Measurements from ENCODE around the gene LRSAM1.

LRSAM1 gene

GRCh38 chr9:127450830-127451607 is at the start of gene LRSAM1, which contains the start of gene RPL12:
LRSAM1 (plus strand) TSS chr9:127451510; CDS start chr9:127454528, 3,018 bp downstream.
RPL12 (minus strand) TSS chr9:127451406; CDS start chr9:127451317, 89 bp downstream.
- peak; percentile 95 for DNase-seq

GRCh38 chr9:127402401-127403090 is 48.8 kb upstream of the LRSAM1 start:
- DNase-seq: no peak

- DNase-seq: no peak
Measured at GRCh38 chr9:127403507-127404192, 47.7 kb upstream of the LRSAM1 start.

GRCh38 chr9:127404631-127405030 is 46.7 kb upstream of the LRSAM1 start:
- no peak for DNase-seq

GRCh38 chr9:127405344-127406125 is 45.8 kb upstream of the LRSAM1 start:
- peak; percentile 86 for DNase-seq

- no peak for DNase-seq
Measured at GRCh38 chr9:127406799-127407491, 44.4 kb upstream of the LRSAM1 start.

GRCh38 chr9:127407492-127407843 is 43.8 kb upstream of the LRSAM1 start:
- no peak for DNase-seq

- DNase-seq: no peak
Measured at GRCh38 chr9:127411122-127411521, 40.2 kb upstream of the LRSAM1 start.

- DNase-seq: no peak
Measured at GRCh38 chr9:127415141-127415540, 36.2 kb upstream of the LRSAM1 start.

- no peak for DNase-seq
Measured at GRCh38 chr9:127415657-127416056, 35.7 kb upstream of the LRSAM1 start.

GRCh38 chr9:127417131-127418036 is 33.9 kb upstream of the LRSAM1 start:
- no peak for DNase-seq

GRCh38 chr9:127418037-127418471 is 33.3 kb upstream of the LRSAM1 start:
- DNase-seq: peak; percentile 20

GRCh38 chr9:127419348-127419747 is 32.0 kb upstream of the LRSAM1 start:
- DNase-seq: no peak

- DNase-seq: no peak
Measured at GRCh38 chr9:127421057-127421456, 30.3 kb upstream of the LRSAM1 start.

GRCh38 chr9:127422133-127422782 is 29.1 kb upstream of the LRSAM1 start:
- no peak for DNase-seq

- DNase-seq: no peak
Measured at GRCh38 chr9:127422787-127423186, 28.5 kb upstream of the LRSAM1 start.

GRCh38 chr9:127423476-127423933 is 27.8 kb upstream of the LRSAM1 start:
- DNase-seq: no peak

- DNase-seq: peak; percentile 98
Measured at GRCh38 chr9:127423934-127424675, 27.2 kb upstream of the LRSAM1 start, which contains the start of gene ZNF79. ZNF79 (plus strand) TSS chr9:127424382; CDS start chr9:127424788, 406 bp downstream.

- DNase-seq: peak; percentile 58
Measured at GRCh38 chr9:127424676-127424999, 26.7 kb upstream of the LRSAM1 start.

- no peak for DNase-seq
Measured at GRCh38 chr9:127426756-127427155, 24.6 kb upstream of the LRSAM1 start.
